Measurements from ENCODE around the gene SAP25.

The SAP25 gene

GRCh38 chr7:100595188-100595587, 21.5 kb upstream of the SAP25 start:
- DNase-seq (ENCODE audit: low spot score): no peak

- no peak for DNase-seq (ENCODE audit: low spot score)
Observed at GRCh38 chr7:100591596-100591995, 17.9 kb upstream of the SAP25 start.

- no peak for DNase-seq (ENCODE audit: low spot score)
Observed at GRCh38 chr7:100590077-100590737, 16.5 kb upstream of the SAP25 start.

- DNase-seq (ENCODE audit: low spot score): no peak
Observed at GRCh38 chr7:100589341-100589947, 15.7 kb upstream of the SAP25 start.

- peak; percentile 25 for DNase-seq (ENCODE audit: low spot score)
Observed at GRCh38 chr7:100588438-100588837, 14.7 kb upstream of the SAP25 start.

- DNase-seq (ENCODE audit: low spot score): peak; percentile 100
Observed at GRCh38 chr7:100586266-100587025, 12.7 kb upstream of the SAP25 start, which contains the start of gene FBXO24. FBXO24 (plus strand) TSS chr7:100586328; CDS start chr7:100586626, 298 bp downstream.

GRCh38 chr7:100585511-100586265, 12.0 kb upstream of the SAP25 start, which contains the start of gene LRCH4:
LRCH4 (minus strand) TSS chr7:100586129; CDS start chr7:100586100, 29 bp downstream.
- peak; percentile 56 for DNase-seq (ENCODE audit: low spot score)

- peak; percentile 86 for DNase-seq (ENCODE audit: low spot score)
Observed at GRCh38 chr7:100584683-100585510, 11.2 kb upstream of the SAP25 start.

GRCh38 chr7:100584054-100584682, 10.5 kb upstream of the SAP25 start:
- DNase-seq (ENCODE audit: low spot score): no peak

- peak; percentile 42 for DNase-seq (ENCODE audit: low spot score)
Observed at GRCh38 chr7:100583132-100584053, 9.7 kb upstream of the SAP25 start.

GRCh38 chr7:100582650-100583049, 8.9 kb upstream of the SAP25 start:
- no peak for DNase-seq (ENCODE audit: low spot score)

GRCh38 chr7:100582041-100582579, 8.4 kb upstream of the SAP25 start:
- DNase-seq (ENCODE audit: low spot score): no peak

GRCh38 chr7:100580466-100581283, 7.0 kb upstream of the SAP25 start:
- DNase-seq (ENCODE audit: low spot score): no peak

GRCh38 chr7:100578246-100579183, 4.8 kb upstream of the SAP25 start:
- DNase-seq (ENCODE audit: low spot score): no peak

- no peak for DNase-seq (ENCODE audit: low spot score)
Observed at GRCh38 chr7:100577507-100577906, 3.8 kb upstream of the SAP25 start.

- no peak for DNase-seq (ENCODE audit: low spot score)
Observed at GRCh38 chr7:100577103-100577502, 3.4 kb upstream of the SAP25 start.

GRCh38 chr7:100576384-100576993, 2.8 kb upstream of the SAP25 start:
- no peak for DNase-seq (ENCODE audit: low spot score)

Data from kidney tubule cell (primary cell).